Vagina (tissue), 2 donors: ENCODE data around the gene TPH2. TPM values are rescaled to one million over a fixed set of nuclear protein-coding genes. Genes with fewer than 3 reads are reported as not detected.

Experiments
- DNase-seq, 2 donors: peaks; one replicate each; pipeline ENCODE4 v3.0.0-alpha.2; 2017; ENCODE audit errors: extremely low spot score in 2 of 2
- H3K27ac ChIP-seq: fragments of 200-600 bp; sonication (generic); one replicate; pipeline ENCODE4 v1.5.1; 2019
- H3K27me3 ChIP-seq: fragments of 200-600 bp; sonication (generic); one replicate; pipeline ENCODE4 v1.5.1; 2019
- H3K36me3 ChIP-seq, 2 donors: fragments of 200-600 bp; sonication (generic); one replicate each; pipeline ENCODE4 v1.5.1; 2017 to 2019
- H3K4me1 ChIP-seq: fragments of 200-600 bp; sonication (generic); one replicate; pipeline ENCODE4 v1.5.1; 2019
- H3K4me3 ChIP-seq, 2 donors: fragments of 200-600 bp; sonication (generic); 1 replicate in 1 of 2; 2 replicates in 1 of 2; pipeline ENCODE4 v1.5.1; 2016 to 2019
- H3K9me3 ChIP-seq: fragments of 200-600 bp; sonication (generic); one replicate; pipeline ENCODE4 v1.5.1; 2019
- POLR2A ChIP-seq, 2 donors: fragments of 450-650 bp; IDR thresholded peaks; one replicate each; pipeline ENCODE4 v1.6.1; 2017; ENCODE audit warnings: antibody characterized with exemption in 2 of 2, mild to moderate bottlenecking in 2 of 2, moderate library complexity in 2 of 2
- POLR2AphosphoS5 ChIP-seq, 2 donors: sonication (generic); formaldehyde crosslinking; IDR thresholded peaks; one replicate each; pipeline ENCODE4 v1.9.0; 2017; ENCODE audit warnings: antibody characterized with exemption in 2 of 2, mild to moderate bottlenecking in 2 of 2, low read depth in 1 of 2; ENCODE audit not compliant: insufficient read depth in 1 of 2
- intact Hi-C: fragments of 100-400 bp; cut with DNase I; formaldehyde crosslinking; loops from one replicate; pipeline ENCODE4 v1.15.1; 2023
- total RNA-seq: library from RNA; depleted of rRNA; stranded (reverse); fragments of >200 nt; gene quantifications from one replicate; pipeline ENCODE4 v1.2.3, GENCODE V29; 2016
- TF ChIP-seq, protein P1 (sequence below), 3 experiments: fragments of 450-650 bp in 2 of 3; fragments of 200-600 bp in 1 of 3; sonication (generic) in 1 of 3; IDR thresholded peaks; one replicate each; pipeline ENCODE4 v1.5.1; 2017 to 2019; ENCODE audit warnings: antibody characterized with exemption in 3 of 3, mild to moderate bottlenecking in 2 of 3, moderate library complexity in 2 of 3

The TPH2 gene
- total RNA-seq, 1 donor from 2014 or later = not detected

GRCh38 chr12:72018036-72018435 is 79.4 kb downstream of the TPH2 start:
- no peak for DNase-seq
- Histone ChIP-seq H3K4me3 (no peak overlapping the region), H3K36me3 (no peaks in the 10 kb centered on the region), H3K27me3 (no peaks in the 10 kb centered on the region), H3K27ac (no peak overlapping the region), H3K9me3 (no peaks in the 10 kb centered on the region), H3K4me1 (no peaks in the 10 kb centered on the region)
- intact Hi-C loops = no loop called here
- TF ChIP-seq POLR2AphosphoS5 (IDR thresholded peaks at IDR 0.05; ENCODE audit: insufficient read depth in 1 of 2, low read depth in 1 of 2) = no peak
- no peak for TF ChIP-seq POLR2A (IDR thresholded peaks at IDR 0.05)
- TF ChIP-seq, protein P1, sequence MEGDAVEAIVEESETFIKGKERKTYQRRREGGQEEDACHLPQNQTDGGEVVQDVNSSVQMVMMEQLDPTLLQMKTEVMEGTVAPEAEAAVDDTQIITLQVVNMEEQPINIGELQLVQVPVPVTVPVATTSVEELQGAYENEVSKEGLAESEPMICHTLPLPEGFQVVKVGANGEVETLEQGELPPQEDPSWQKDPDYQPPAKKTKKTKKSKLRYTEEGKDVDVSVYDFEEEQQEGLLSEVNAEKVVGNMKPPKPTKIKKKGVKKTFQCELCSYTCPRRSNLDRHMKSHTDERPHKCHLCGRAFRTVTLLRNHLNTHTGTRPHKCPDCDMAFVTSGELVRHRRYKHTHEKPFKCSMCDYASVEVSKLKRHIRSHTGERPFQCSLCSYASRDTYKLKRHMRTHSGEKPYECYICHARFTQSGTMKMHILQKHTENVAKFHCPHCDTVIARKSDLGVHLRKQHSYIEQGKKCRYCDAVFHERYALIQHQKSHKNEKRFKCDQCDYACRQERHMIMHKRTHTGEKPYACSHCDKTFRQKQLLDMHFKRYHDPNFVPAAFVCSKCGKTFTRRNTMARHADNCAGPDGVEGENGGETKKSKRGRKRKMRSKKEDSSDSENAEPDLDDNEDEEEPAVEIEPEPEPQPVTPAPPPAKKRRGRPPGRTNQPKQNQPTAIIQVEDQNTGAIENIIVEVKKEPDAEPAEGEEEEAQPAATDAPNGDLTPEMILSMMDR (IDR thresholded peaks at IDR 0.05) = no peak

- H3K4me3 ChIP-seq = no peak overlapping the region
- intact Hi-C loops = no loop called here
- H3K9me3 ChIP-seq = no peaks in the 10 kb centered on the region
- no peaks in the 10 kb centered on the region for H3K27me3 ChIP-seq
- no peaks in the 10 kb centered on the region for H3K4me1 ChIP-seq
- no peaks in the 10 kb centered on the region for H3K36me3 ChIP-seq
- DNase-seq = no peak
- TF ChIP-seq POLR2A (IDR thresholded peaks at IDR 0.05) (no peak), POLR2AphosphoS5 (IDR thresholded peaks at IDR 0.05; ENCODE audit: insufficient read depth in 1 of 2, low read depth in 1 of 2) (no peak)
- H3K27ac ChIP-seq = no peak overlapping the region
These were observed 86.0 kb downstream of the TPH2 start for GRCh38 chr12:72024613-72025012.

- DNase-seq = no peak
- no peaks in the 10 kb centered on the region for H3K27me3 ChIP-seq
- intact Hi-C loops = no loop called here
- no peak overlapping the region for H3K27ac ChIP-seq
- no peaks in the 10 kb centered on the region for H3K36me3 ChIP-seq
- TF ChIP-seq POLR2AphosphoS5 (IDR thresholded peaks at IDR 0.05; ENCODE audit: insufficient read depth in 1 of 2, low read depth in 1 of 2) (no peak), POLR2A (IDR thresholded peaks at IDR 0.05) (no peak)
- TF ChIP-seq, protein P1 (IDR thresholded peaks at IDR 0.05) = no peak
- no peak overlapping the region for H3K4me3 ChIP-seq
- H3K9me3 ChIP-seq = no peaks in the 10 kb centered on the region
- no peaks in the 10 kb centered on the region for H3K4me1 ChIP-seq
These were observed 86.9 kb downstream of the TPH2 start for GRCh38 chr12:72025524-72025923.

GRCh38 chr12:72028966-72029365 is 90.3 kb downstream of the TPH2 start:
- no peak for DNase-seq
- Histone ChIP-seq H3K27me3 (no peaks in the 10 kb centered on the region), H3K9me3 (no peaks in the 10 kb centered on the region), H3K4me3 (no peak overlapping the region), H3K36me3 (no peaks in the 10 kb centered on the region), H3K27ac (no peak overlapping the region), H3K4me1 (no peaks in the 10 kb centered on the region)
- intact Hi-C loops = no loop called here
- TF ChIP-seq, protein P1 (IDR thresholded peaks at IDR 0.05) = no peak

DNA sequence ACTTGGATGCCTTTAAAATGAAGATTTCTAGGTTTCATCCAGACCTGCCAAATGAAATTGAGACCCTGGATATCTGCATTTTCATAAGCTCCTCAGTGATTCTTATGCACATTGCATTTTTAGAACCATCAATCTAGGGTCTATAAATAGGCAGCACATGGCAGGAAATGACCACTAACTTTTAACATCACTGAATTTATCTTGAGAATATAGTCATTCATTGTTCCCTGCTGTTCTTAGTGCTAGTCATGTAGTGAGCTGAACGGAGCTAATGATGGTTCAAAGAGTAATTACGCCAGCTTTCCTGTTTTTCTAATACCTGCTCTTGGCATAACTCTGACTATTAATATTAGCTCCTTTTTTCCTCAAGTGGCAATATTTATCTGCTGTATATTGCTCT is 91.6 kb downstream of the TPH2 start:
- no peak for TF ChIP-seq POLR2AphosphoS5 (IDR thresholded peaks at IDR 0.05; ENCODE audit: insufficient read depth in 1 of 2, low read depth in 1 of 2)
- no peaks in the 10 kb centered on the region for H3K36me3 ChIP-seq
- no peak overlapping the region for H3K27ac ChIP-seq
- intact Hi-C loops = no loop called here
- no peaks in the 10 kb centered on the region for H3K9me3 ChIP-seq
- no peak for DNase-seq
- no peaks in the 10 kb centered on the region for H3K4me1 ChIP-seq
- no peak overlapping the region for H3K4me3 ChIP-seq
- no peaks in the 10 kb centered on the region for H3K27me3 ChIP-seq

DNA sequence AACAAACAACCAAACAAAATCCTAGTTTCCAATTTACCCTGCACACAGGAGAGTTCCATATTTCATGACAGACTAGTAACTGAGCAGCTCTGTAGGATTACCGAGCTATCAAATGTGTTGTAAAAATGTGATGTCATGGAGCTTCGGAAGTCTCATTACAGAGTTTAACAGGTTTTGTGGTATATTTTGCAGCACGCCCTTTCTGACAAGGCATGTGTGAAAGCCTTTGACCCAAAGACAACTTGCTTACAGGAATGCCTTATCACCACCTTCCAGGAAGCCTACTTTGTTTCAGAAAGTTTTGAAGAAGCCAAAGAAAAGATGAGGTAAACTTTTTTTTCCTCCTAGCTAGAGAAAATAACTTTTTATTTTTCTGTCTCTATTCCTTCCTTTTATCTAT is 92.4 kb downstream of the TPH2 start:
- H3K9me3 ChIP-seq = no peaks in the 10 kb centered on the region
- H3K4me1 ChIP-seq = no peaks in the 10 kb centered on the region
- no peak for TF ChIP-seq POLR2AphosphoS5 (IDR thresholded peaks at IDR 0.05; ENCODE audit: insufficient read depth in 1 of 2, low read depth in 1 of 2)
- TF ChIP-seq, protein P1 (IDR thresholded peaks at IDR 0.05) = no peak
- no peak for TF ChIP-seq POLR2A (IDR thresholded peaks at IDR 0.05)
- H3K4me3 ChIP-seq = no peak overlapping the region
- intact Hi-C loops = no loop called here
- no peak for DNase-seq
- no peaks in the 10 kb centered on the region for H3K36me3 ChIP-seq
- H3K27me3 ChIP-seq = no peaks in the 10 kb centered on the region
- no peak overlapping the region for H3K27ac ChIP-seq
